GM12872 (cell line): Measurements from ENCODE around the gene PPCS.

Source experiments
- TF ChIP-seq, protein P1 (sequence below): IDR thresholded peaks from 3 replicates; pipeline ENCODE4 v1.5.1; 2011; ENCODE audit warnings: low read depth, mild to moderate bottlenecking, low read length, moderate library complexity; ENCODE audit not compliant: insufficient read depth

PPCS gene

DNA sequence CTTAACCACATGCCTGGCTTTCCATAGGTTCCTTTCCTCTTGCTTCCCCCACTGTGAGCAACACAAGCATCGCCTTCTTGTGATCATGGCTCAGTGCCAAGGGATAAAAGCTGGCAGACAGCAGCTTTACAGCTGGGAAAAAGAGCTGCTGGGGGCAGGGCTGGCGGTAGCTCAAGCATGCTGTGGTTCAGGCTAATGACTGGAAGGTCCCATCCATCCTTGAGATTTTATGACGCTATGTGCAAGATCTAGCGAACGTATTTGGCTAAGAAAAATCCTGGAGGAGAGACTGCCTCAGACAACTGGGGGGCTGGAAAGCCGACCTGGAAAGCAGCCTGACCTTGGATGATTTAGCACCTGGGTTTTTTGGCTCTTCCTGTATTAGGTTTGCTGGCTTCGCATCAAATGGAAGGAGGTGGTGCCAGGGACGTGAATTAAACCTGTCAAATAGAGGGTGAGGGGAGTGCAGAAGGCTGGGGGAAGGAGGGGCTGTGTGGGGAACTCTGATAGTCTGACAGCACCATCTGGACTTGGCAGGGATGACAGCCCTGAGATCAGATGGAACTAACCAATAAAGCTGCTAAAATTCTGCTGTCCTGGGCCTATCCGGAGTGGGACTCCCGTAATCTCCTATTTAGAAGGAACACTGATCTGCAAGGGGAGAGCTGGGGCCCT lies 35.3 kb upstream of the PPCS start:
- TF ChIP-seq, protein P1, sequence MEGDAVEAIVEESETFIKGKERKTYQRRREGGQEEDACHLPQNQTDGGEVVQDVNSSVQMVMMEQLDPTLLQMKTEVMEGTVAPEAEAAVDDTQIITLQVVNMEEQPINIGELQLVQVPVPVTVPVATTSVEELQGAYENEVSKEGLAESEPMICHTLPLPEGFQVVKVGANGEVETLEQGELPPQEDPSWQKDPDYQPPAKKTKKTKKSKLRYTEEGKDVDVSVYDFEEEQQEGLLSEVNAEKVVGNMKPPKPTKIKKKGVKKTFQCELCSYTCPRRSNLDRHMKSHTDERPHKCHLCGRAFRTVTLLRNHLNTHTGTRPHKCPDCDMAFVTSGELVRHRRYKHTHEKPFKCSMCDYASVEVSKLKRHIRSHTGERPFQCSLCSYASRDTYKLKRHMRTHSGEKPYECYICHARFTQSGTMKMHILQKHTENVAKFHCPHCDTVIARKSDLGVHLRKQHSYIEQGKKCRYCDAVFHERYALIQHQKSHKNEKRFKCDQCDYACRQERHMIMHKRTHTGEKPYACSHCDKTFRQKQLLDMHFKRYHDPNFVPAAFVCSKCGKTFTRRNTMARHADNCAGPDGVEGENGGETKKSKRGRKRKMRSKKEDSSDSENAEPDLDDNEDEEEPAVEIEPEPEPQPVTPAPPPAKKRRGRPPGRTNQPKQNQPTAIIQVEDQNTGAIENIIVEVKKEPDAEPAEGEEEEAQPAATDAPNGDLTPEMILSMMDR, result no peak

DNA sequence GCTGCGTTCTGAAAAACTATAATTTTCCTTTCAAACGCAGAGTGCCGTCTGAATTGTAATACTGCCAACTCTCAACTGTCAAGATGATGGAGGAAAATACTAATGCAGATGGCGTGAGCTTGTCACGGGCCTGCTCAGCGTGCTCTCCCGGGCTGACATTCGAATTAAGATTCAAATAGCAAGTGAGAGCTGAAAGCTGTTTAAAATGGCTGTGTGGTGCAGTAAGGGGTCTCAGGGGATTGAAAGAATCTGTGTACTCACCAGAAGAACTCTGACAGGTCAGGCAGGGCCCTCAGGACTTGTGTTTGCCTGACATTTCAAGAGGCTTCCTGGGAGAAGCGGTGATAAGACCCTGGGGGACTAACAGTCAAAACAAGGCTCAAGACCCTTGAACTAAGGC lies 33.6 kb upstream of the PPCS start:
- TF ChIP-seq, protein P1, result no peak

- TF ChIP-seq, protein P1, result no peak
Observed at GRCh38 chr1:42423681-42424080, 32.7 kb upstream of the PPCS start.

- TF ChIP-seq, protein P1, result no peak
Observed at GRCh38 chr1:42424201-42424600, 32.1 kb upstream of the PPCS start.

- TF ChIP-seq, protein P1, result no peak
Observed at GRCh38 chr1:42427240-42427639, 29.1 kb upstream of the PPCS start.

- TF ChIP-seq, protein P1, result no peak
Observed at GRCh38 chr1:42429603-42430002, 26.7 kb upstream of the PPCS start.

DNA sequence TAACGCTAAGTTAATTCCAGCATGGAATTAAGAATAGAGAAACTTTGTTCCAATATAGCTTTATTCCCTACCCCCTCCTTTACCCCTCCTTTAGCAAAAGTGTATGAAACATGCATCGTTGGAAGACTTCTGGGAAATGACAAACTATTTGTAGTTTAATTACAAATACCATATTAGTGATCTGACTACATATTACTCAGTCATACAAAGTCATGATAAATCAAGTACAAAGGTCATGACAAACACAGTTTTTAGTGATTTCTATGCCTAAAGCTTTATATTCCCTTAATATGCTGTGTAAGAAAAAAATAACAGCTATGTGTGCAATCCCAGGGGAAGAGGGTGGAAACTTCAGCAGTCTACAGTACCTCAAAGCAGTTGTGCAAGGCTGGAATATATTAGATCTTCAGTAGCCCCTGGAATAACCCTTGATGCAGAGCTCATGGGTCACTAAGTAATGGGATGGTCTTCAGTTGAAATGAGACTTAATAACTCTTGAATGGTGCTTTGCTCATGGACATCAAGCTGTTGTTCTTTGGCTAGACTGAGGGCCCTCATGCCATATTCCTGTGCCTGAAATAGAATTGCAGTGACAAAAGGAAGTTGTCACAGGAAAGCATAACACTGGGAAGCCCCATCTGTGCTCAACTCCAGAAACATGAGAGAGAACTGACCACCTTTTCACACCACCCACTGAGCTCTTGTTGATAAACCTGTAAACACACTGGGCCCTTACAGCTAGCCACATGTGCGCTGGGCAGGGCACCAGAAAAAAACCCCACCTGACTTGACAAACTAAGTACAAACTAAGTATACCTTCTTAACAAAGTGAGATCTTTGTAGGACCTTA lies 25.8 kb upstream of the PPCS start:
- TF ChIP-seq, protein P1, result no peak
